ENCODE data around the gene NBPF11.
"Not testable (repeated sequence)": the region's sequence is repeated elsewhere in the genome, so short reads cannot be mapped to it uniquely, and the experiment has no call there.

- TF ChIP-seq ZFP3 (CRISPR knock-in tag; IDR thresholded peaks at IDR 0.05); ARNTL (CRISPR knock-in tag; IDR thresholded peaks at IDR 0.05; ENCODE audit: borderline replicate concordance, low read depth); PATZ1 (CRISPR knock-in tag; IDR thresholded peaks at IDR 0.05; ENCODE audit: borderline replicate concordance); TCF4 (CRISPR knock-in tag; IDR thresholded peaks at IDR 0.05; ENCODE audit: borderline replicate concordance); ZC3H10 (CRISPR knock-in tag; IDR thresholded peaks at IDR 0.05); SNAI2 (CRISPR knock-in tag; IDR thresholded peaks at IDR 0.05); TSHZ2 (CRISPR knock-in tag; IDR thresholded peaks at IDR 0.05); PPARA (CRISPR knock-in tag; IDR thresholded peaks at IDR 0.05; ENCODE audit: borderline replicate concordance); ESRRG (CRISPR knock-in tag; IDR thresholded peaks at IDR 0.05); RARB (CRISPR knock-in tag; IDR thresholded peaks at IDR 0.05); ISL1 (CRISPR knock-in tag; IDR thresholded peaks at IDR 0.05): not testable (repeated sequence)
These were observed 10.1 kb downstream of the NBPF11 start for GRCh38 chr1:148141936-148142335.
